Cardiac muscle cell (in vitro differentiated cells and primary cell): ENCODE measurements around the gene SYT7. TPM values are rescaled to one million over a fixed set of nuclear protein-coding genes. Genes with fewer than 3 reads are reported as not detected.
A peak's percentile ranks its signal among the peaks of the same experiment; 100 is the strongest.

ENCODE experiments used
- DNase-seq, 2 donors: peaks; one replicate each; pipeline versions ENCODE4 v3.0.0 to v3.0.0-alpha.2; 2010 to 2017; ENCODE audit warnings: low read depth in 1 of 2, low spot score in 1 of 2
- H3K27ac ChIP-seq: fragments of 200-600 bp; sonication (generic); 2 replicates; pipeline ENCODE4 v1.5.1; 2016
- H3K27me3 ChIP-seq: fragments of 200-600 bp; sonication (generic); 2 replicates; pipeline ENCODE4 v1.6.0; 2016; ENCODE audit warnings: control low read depth
- H3K36me3 ChIP-seq: fragments of 200-600 bp; sonication (generic); 2 replicates; pipeline ENCODE4 v1.5.1; 2016; ENCODE audit warnings: control low read depth
- H3K4me1 ChIP-seq: fragments of 200-600 bp; sonication (generic); 2 replicates; pipeline ENCODE4 v1.8.1; 2017; ENCODE audit warnings: low read depth, mild to moderate bottlenecking, mixed run types
- H3K4me3 ChIP-seq: fragments of 200-600 bp; sonication (generic); 2 replicates; pipeline ENCODE4 v1.5.1; 2016; ENCODE audit warnings: mild to moderate bottlenecking
- H3K9me3 ChIP-seq: fragments of 200-600 bp; sonication (generic); 2 replicates; pipeline ENCODE4 v1.5.1; 2017; ENCODE audit warnings: low read depth, mild to moderate bottlenecking, control low read depth
- CTCF ChIP-seq: IDR thresholded peaks from 2 replicates; pipeline ENCODE4 v1.5.1; 2012; ENCODE audit warnings: low read depth, mild to moderate bottlenecking, low read length
- polyA plus RNA-seq: library from polyadenylated mRNA; unstranded; fragments of >200 nt; fragmentation: Nextera tagmentation; extraction: Ambion mirVana; gene quantifications from 2 replicates; pipeline ENCODE4 v1.2.1, GENCODE V29; 2016
- total RNA-seq: library from RNA; depleted of rRNA; stranded (reverse); fragments of >200 nt; gene quantifications from 2 replicates; pipeline ENCODE4 v1.2.3, GENCODE V29; 2016

Gene SYT7
- total and polyA plus RNA-seq, 2 experiments from 2014 or later, result 6.3 to 12.1 TPM

- peaks cover 28% of the 10 kb centered on the region for H3K4me1 ChIP-seq
- no peak for DNase-seq
- no peak for TF ChIP-seq CTCF
Measured at GRCh38 chr11:61533401-61533800, 47.5 kb downstream of the SYT7 start.

DNA sequence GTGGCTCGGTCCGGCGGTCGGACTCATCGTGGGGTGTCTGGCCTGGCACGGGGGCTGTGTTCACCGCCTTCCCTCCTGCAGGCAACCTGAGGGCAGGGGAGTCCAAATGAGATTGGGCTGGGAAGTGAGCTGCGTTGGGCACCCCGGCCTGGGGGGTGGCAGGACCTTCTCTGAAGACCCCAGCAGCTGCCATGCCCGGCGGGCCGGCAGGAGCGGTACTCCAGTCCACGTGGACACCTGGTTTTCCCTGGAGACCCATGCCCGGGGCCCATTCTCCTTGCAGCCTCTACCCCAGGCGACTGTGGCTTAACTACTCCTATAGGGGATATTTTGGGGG is 47.9 kb downstream of the SYT7 start:
- no peak overlapping the region for H3K4me3 ChIP-seq
- H3K27ac ChIP-seq, result no peak overlapping the region
- no peaks in the 10 kb centered on the region for H3K9me3 ChIP-seq
- DNase-seq, result no peak
- no peak for TF ChIP-seq CTCF
- no peaks in the 10 kb centered on the region for H3K27me3 ChIP-seq
- no peaks in the 10 kb centered on the region for H3K36me3 ChIP-seq
- H3K4me1 ChIP-seq, result peaks cover 31% of the 10 kb centered on the region

More at GRCh38 chr11:61533401-61533800, 47.5 kb downstream of the SYT7 start:
- H3K4me3 ChIP-seq, result no peak overlapping the region
- no peaks in the 10 kb centered on the region for H3K36me3 ChIP-seq
- no peaks in the 10 kb centered on the region for H3K27me3 ChIP-seq
- H3K27ac ChIP-seq, result no peak overlapping the region
- H3K9me3 ChIP-seq, result no peaks in the 10 kb centered on the region

DNA sequence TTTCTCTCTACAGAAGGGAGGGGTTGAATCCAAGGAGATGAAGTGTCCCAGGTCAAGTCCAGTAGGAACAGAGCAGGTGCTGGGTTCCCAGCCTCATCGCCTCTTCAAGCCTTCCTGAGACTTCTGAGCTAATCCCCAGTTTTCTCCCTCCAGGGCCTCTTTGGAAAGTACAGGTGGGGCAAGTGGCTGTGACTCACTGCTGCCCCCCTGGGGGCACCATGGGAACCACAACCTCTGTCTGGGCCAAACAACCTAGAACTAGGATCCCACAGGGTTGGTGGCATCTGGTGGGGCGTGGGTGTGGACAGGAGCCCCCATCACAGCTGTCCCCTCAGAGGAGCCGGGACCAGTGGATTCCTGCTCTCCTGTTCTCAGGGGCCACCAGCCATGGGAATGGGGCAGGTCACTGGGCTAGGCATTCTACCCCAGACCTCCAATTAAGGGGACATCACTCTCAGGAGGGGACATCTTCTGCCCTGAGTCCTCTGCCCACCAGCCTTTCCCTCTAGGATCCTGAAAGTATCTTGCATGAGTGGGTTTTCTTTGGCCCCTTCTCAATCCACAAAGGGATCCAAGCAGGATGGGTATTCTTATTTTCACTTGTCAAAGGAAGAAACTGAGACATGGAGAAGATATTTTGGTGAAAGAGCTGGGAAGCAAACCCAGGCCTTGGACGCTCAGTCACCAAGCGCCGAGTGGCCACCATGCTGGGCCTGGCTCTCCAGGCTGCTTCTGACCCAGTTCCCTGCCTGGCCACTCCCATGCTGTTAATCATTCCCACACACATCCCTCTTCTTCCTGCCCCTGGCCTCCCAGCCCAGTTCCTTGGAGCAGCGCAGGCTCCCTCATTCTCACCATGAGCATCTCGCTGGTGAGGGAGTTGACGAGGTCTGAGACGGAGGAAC is 48.5 kb downstream of the SYT7 start:
- DNase-seq, result peak; percentile 33 to 47
- H3K9me3 ChIP-seq, result no peaks in the 10 kb centered on the region
- peaks cover 31% of the 10 kb centered on the region for H3K4me1 ChIP-seq
- no peaks in the 10 kb centered on the region for H3K36me3 ChIP-seq
- peak; percentile 96 for TF ChIP-seq CTCF
- no peak overlapping the region for H3K4me3 ChIP-seq
- no peaks in the 10 kb centered on the region for H3K27me3 ChIP-seq
- no peak overlapping the region for H3K27ac ChIP-seq

DNA sequence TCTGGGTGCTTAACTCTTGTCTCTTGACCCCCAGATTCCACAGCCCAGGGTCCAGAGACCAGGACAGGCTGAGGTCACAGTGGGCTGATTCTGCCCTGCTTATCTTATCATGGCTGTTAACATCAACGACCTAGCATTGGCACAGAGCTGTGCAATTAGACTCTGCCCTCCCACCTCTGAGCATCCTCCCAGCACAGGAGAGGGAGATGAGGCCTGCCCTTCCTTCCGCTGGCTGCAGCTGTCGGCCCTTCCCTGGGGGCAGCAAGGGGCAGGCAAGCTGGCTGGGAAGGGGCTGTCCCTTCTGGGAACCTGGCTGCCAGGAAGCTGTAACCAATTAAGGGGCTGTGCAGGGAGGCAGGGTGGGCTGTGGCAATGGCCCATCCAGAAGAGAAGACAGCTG is 49.8 kb downstream of the SYT7 start:
- Histone ChIP-seq H3K27me3 (no peaks in the 10 kb centered on the region), H3K4me3 (no peak overlapping the region), H3K4me1 (peaks cover 24% of the 10 kb centered on the region), H3K9me3 (no peaks in the 10 kb centered on the region), H3K36me3 (no peaks in the 10 kb centered on the region), H3K27ac (no peak overlapping the region)
- TF ChIP-seq CTCF, result no peak
- DNase-seq, result no peak

- Histone ChIP-seq H3K36me3 (no peaks in the 10 kb centered on the region), H3K27me3 (no peaks in the 10 kb centered on the region), H3K4me3 (no peak overlapping the region), H3K4me1 (peaks cover 24% of the 10 kb centered on the region), H3K27ac (no peak overlapping the region), H3K9me3 (no peaks in the 10 kb centered on the region)
- TF ChIP-seq CTCF, result no peak
- DNase-seq, result no peak
Measured at GRCh38 chr11:61529537-61530225, 51.2 kb downstream of the SYT7 start.
